Dedifferentiated amniotic fluid mesenchymal stem cell (primary cell): ENCODE data around the gene WIPF1.

Source experiments
- DNase-seq: peaks from one replicate; pipeline ENCODE4 v3.0.0-alpha.2; 2016; ENCODE audit errors: extremely low spot score

Gene WIPF1

GRCh38 chr2:174597345-174598047 lies at the start of gene WIPF1:
WIPF1 (minus strand) TSS chr2:174597804; CDS start chr2:174585573, 12,231 bp downstream.
- DNase-seq, result peak; percentile 29

- no peak for DNase-seq
Observed at GRCh38 chr2:174645296-174645695, 47.7 kb upstream of the WIPF1 start.

- no peak for DNase-seq
Observed at GRCh38 chr2:174644406-174644805, 46.8 kb upstream of the WIPF1 start.

GRCh38 chr2:174643356-174643755 lies 45.8 kb upstream of the WIPF1 start:
- no peak for DNase-seq

- DNase-seq, result no peak
Observed at GRCh38 chr2:174641168-174641567, 43.6 kb upstream of the WIPF1 start.

- DNase-seq, result no peak
Observed at GRCh38 chr2:174636987-174637386, 39.4 kb upstream of the WIPF1 start.

- DNase-seq, result peak; percentile 60
Observed at GRCh38 chr2:174635776-174636404, 38.3 kb upstream of the WIPF1 start.

GRCh38 chr2:174635015-174635593 lies 37.5 kb upstream of the WIPF1 start:
- no peak for DNase-seq

- DNase-seq, result no peak
Observed at GRCh38 chr2:174634130-174635014, 36.8 kb upstream of the WIPF1 start.

GRCh38 chr2:174633623-174633930 lies 36.0 kb upstream of the WIPF1 start:
- DNase-seq, result no peak

- DNase-seq, result no peak
Observed at GRCh38 chr2:174632841-174633622, 35.4 kb upstream of the WIPF1 start.

GRCh38 chr2:174631009-174631981 lies 33.7 kb upstream of the WIPF1 start:
- DNase-seq, result peak; percentile 88

- DNase-seq, result no peak
Observed at GRCh38 chr2:174630107-174630506, 32.5 kb upstream of the WIPF1 start.

GRCh38 chr2:174629506-174629905 lies 31.9 kb upstream of the WIPF1 start:
- no peak for DNase-seq

- DNase-seq, result no peak
Observed at GRCh38 chr2:174628528-174629169, 31.0 kb upstream of the WIPF1 start.

GRCh38 chr2:174627216-174627615 lies 29.6 kb upstream of the WIPF1 start:
- no peak for DNase-seq

GRCh38 chr2:174624895-174625430 lies 27.4 kb upstream of the WIPF1 start:
- no peak for DNase-seq

GRCh38 chr2:174623690-174624089 lies 26.1 kb upstream of the WIPF1 start:
- no peak for DNase-seq

GRCh38 chr2:174623106-174623637 lies 25.6 kb upstream of the WIPF1 start:
- DNase-seq, result no peak
